CD8-positive, alpha-beta memory T cell (primary cell): ENCODE results near the gene SLC15A4. TPM values are rescaled to one million over a fixed set of nuclear protein-coding genes. Genes with fewer than 3 reads are reported as not detected.
A peak's percentile ranks its signal among the peaks of the same experiment; 100 is the strongest.
"Not testable (repeated sequence)": the region's sequence is repeated elsewhere in the genome, so short reads cannot be mapped to it uniquely, and the experiment has no call there.

ENCODE experiments used
- CTCF ChIA-PET: fragments of 350-600 bp; sonication (Branson Sonifier 250); formaldehyde crosslinking; loops from one replicate; lab custom pipeline; 2021; ENCODE audit warnings: antibody characterized with exemption; lab: Charles Lee
- POLR2A ChIA-PET: fragments of 350-600 bp; sonication (Branson Sonifier 250); formaldehyde crosslinking; loops from one replicate; lab custom pipeline; 2021; ENCODE audit warnings: antibody characterized with exemption; lab: Charles Lee
- DNase-seq, 5 donors: peaks; one replicate each; pipeline versions ENCODE4 v3.0.0 to v3.0.0-alpha.2; 2020 to 2022; ENCODE audit warnings: mixed read lengths in 1 of 5
- H3K27ac ChIP-seq: one replicate; pipeline ENCODE4 v1.7.0; 2013; ENCODE audit warnings: low read depth, mild to moderate bottlenecking, low read length, moderate library complexity
- H3K27me3 ChIP-seq: 2 replicates; pipeline ENCODE4 v1.7.0; 2013; ENCODE audit warnings: low read length, mild to moderate bottlenecking; ENCODE audit not compliant: insufficient read depth, poor library complexity, severe bottlenecking
- H3K36me3 ChIP-seq: 2 replicates; pipeline ENCODE4 v1.7.0; 2013; ENCODE audit warnings: mild to moderate bottlenecking, low read length, moderate library complexity; ENCODE audit not compliant: insufficient read depth
- H3K4me1 ChIP-seq: 2 replicates; pipeline ENCODE4 v1.7.0; 2013; ENCODE audit warnings: mild to moderate bottlenecking, low read length, moderate library complexity; ENCODE audit not compliant: insufficient read depth
- H3K4me3 ChIP-seq: 2 replicates; pipeline ENCODE4 v1.7.0; 2013; ENCODE audit warnings: mild to moderate bottlenecking, low read length
- H3K9me3 ChIP-seq: 2 replicates; pipeline ENCODE4 v1.7.0; 2013; ENCODE audit warnings: mild to moderate bottlenecking, low read length
- H3K27ac Mint-ChIP-seq, 8 donors: one replicate each; pipeline ENCODE4 v1.8.0; 2020 to 2021; ENCODE audit warnings: mixed read lengths in 8 of 8, mild to moderate bottlenecking in 6 of 8, inconsistent platforms in 3 of 8, moderate library complexity in 3 of 8
- H3K27me3 Mint-ChIP-seq, 2 donors: one replicate each; pipeline ENCODE4 v1.8.0; 2020 to 2021; ENCODE audit warnings: mixed read lengths in 2 of 2, mild to moderate bottlenecking in 1 of 2, moderate library complexity in 1 of 2
- H3K36me3 Mint-ChIP-seq, 3 donors: one replicate each; pipeline ENCODE4 v1.8.0; 2020 to 2021; ENCODE audit warnings: mixed read lengths in 3 of 3, inconsistent platforms in 1 of 3, mild to moderate bottlenecking in 1 of 3
- H3K4me1 Mint-ChIP-seq, 3 donors: one replicate each; pipeline ENCODE4 v1.8.0; 2020 to 2021; ENCODE audit warnings: mixed read lengths in 3 of 3, inconsistent platforms in 1 of 3, mild to moderate bottlenecking in 1 of 3
- H3K4me3 Mint-ChIP-seq, 7 donors: one replicate each; pipeline ENCODE4 v1.8.0; 2020 to 2021; ENCODE audit warnings: mixed read lengths in 7 of 7, mild to moderate bottlenecking in 6 of 7, moderate library complexity in 4 of 7, inconsistent platforms in 2 of 7
- H3K9me3 Mint-ChIP-seq, 5 donors: one replicate each; pipeline ENCODE4 v1.8.0; 2020 to 2022; ENCODE audit warnings: mixed read lengths in 5 of 5, mild to moderate bottlenecking in 3 of 5, moderate library complexity in 2 of 5, inconsistent platforms in 1 of 5
- polyA plus RNA-seq: library from polyadenylated mRNA; unstranded; fragments of 300-500 nt; fragmentation: Illumina TruSeq; gene quantifications from one replicate; pipeline ENCODE4 v1.2.3, GENCODE V29; 2021
- total RNA-seq, 2 experiments: library from RNA; stranded (reverse); gene quantifications; one replicate each; pipeline ENCODE4 v1.2.3, GENCODE V29; 2021

Gene SLC15A4
- total and polyA plus RNA-seq, 3 experiments from 2014 or later: 16.1 to 21.7 (median 21.0) TPM

GRCh38 chr12:128810182-128811127, 13.3 kb downstream of the SLC15A4 start:
- DNase-seq: peak in 3 of 5 donors; percentile 46 to 63 (median 51)
- Histone ChIP-seq H3K36me3 (peaks cover 31% of the 10 kb centered on the region), H3K4me1 (peaks cover 28% of the 10 kb centered on the region), H3K27me3 (no peaks in the 10 kb centered on the region), H3K4me3 (no peak overlapping the region), H3K9me3 (no peaks in the 10 kb centered on the region), H3K27ac (no peak overlapping the region)
- peak overlapping the region; percentile 53 to 98 (median 94) for H3K27ac Mint-ChIP-seq
- peak overlapping the region; percentile 43 to 85 (median 76) for H3K4me3 Mint-ChIP-seq
- ChIA-PET POLR2A (interaction anchor here (1.1 to 1.3 kb wide), 2 partner anchors 14 kb away, joined by 3 to 6 read pairs; partner anchors contain the start of gene SLC15A4), CTCF (interaction anchor here (1.1 to 1.5 kb wide), 2 partner anchors 13 to 15 kb away, joined by 3 to 5 read pairs; no protein-coding TSS in a partner anchor)
- no peaks in the 10 kb centered on the region for H3K27me3 Mint-ChIP-seq
- H3K36me3 Mint-ChIP-seq: peaks cover 3 to 71% (median 28%) of the 10 kb centered on the region in 3 donors
- no peaks in the 10 kb centered on the region for H3K9me3 Mint-ChIP-seq
- H3K4me1 Mint-ChIP-seq: peaks cover 46 to 61% (median 58%) of the 10 kb centered on the region in 3 donors

- Mint-ChIP-seq H3K36me3 (peaks cover 12 to 70% (median 23%) of the 10 kb centered on the region in 3 donors), H3K9me3 (no peaks in the 10 kb centered on the region), H3K4me3 (no peak overlapping the region), H3K27ac (peak overlapping the region in 4 of 8 donors; percentile 3 to 93 (median 65)), H3K4me1 (peaks cover 40 to 52% (median 43%) of the 10 kb centered on the region in 3 donors), H3K27me3 (no peaks in the 10 kb centered on the region)
- Histone ChIP-seq H3K27ac (no peak overlapping the region), H3K27me3 (no peaks in the 10 kb centered on the region), H3K36me3 (peaks cover 18% of the 10 kb centered on the region), H3K4me3 (no peak overlapping the region), H3K9me3 (no peaks in the 10 kb centered on the region), H3K4me1 (peaks cover 28% of the 10 kb centered on the region)
- ChIA-PET CTCF (no interaction called here), POLR2A (no interaction called here)
- no peak for DNase-seq
These were observed 15.1 kb downstream of the SLC15A4 start for GRCh38 chr12:128808651-128809050.

GRCh38 chr12:128807161-128807724, 16.5 kb downstream of the SLC15A4 start:
- POLR2A ChIA-PET: no interaction called here
- H3K27ac ChIP-seq: no peak overlapping the region
- Mint-ChIP-seq H3K4me1 (peaks cover 37 to 54% (median 43%) of the 10 kb centered on the region in 3 donors), H3K27ac (peak overlapping the region in 4 of 8 donors; percentile 38 to 70 (median 63)), H3K36me3 (peaks cover 24 to 71% (median 27%) of the 10 kb centered on the region in 3 donors), H3K9me3 (no peaks in the 10 kb centered on the region), H3K27me3 (no peaks in the 10 kb centered on the region), H3K4me3 (no peak overlapping the region)
- no peak overlapping the region for H3K4me3 ChIP-seq
- peaks cover 14% of the 10 kb centered on the region for H3K36me3 ChIP-seq
- peaks cover 18% of the 10 kb centered on the region for H3K4me1 ChIP-seq
- no peaks in the 10 kb centered on the region for H3K9me3 ChIP-seq
- H3K27me3 ChIP-seq: no peaks in the 10 kb centered on the region
- CTCF ChIA-PET: no interaction called here
- no peak for DNase-seq

GRCh38 chr12:128806573-128806972, 17.2 kb downstream of the SLC15A4 start:
- H3K4me3 ChIP-seq: no peak overlapping the region
- DNase-seq: no peak
- Mint-ChIP-seq H3K36me3 (peaks cover 22 to 73% (median 27%) of the 10 kb centered on the region in 3 donors), H3K4me3 (no peak overlapping the region), H3K27me3 (no peaks in the 10 kb centered on the region), H3K9me3 (no peaks in the 10 kb centered on the region), H3K4me1 (peaks cover 31 to 48% (median 42%) of the 10 kb centered on the region in 3 donors), H3K27ac (peak overlapping the region in 1 of 8 donors; percentile 62)
- no peaks in the 10 kb centered on the region for H3K9me3 ChIP-seq
- H3K36me3 ChIP-seq: peaks cover 14% of the 10 kb centered on the region
- peaks cover 11% of the 10 kb centered on the region for H3K4me1 ChIP-seq
- POLR2A ChIA-PET: no interaction called here
- CTCF ChIA-PET: no interaction called here
- H3K27ac ChIP-seq: no peak overlapping the region
- H3K27me3 ChIP-seq: no peaks in the 10 kb centered on the region

GRCh38 chr12:128805406-128805805, 18.4 kb downstream of the SLC15A4 start:
- not testable (repeated sequence) for H3K4me3 Mint-ChIP-seq

GRCh38 chr12:128804762-128805161, 19.0 kb downstream of the SLC15A4 start:
- Mint-ChIP-seq H3K4me1 (peaks cover 13 to 30% (median 25%) of the 10 kb centered on the region in 3 donors), H3K36me3 (peaks cover 22 to 88% (median 39%) of the 10 kb centered on the region in 3 donors), H3K27me3 (no peaks in the 10 kb centered on the region), H3K27ac (peak overlapping the region in 1 of 8 donors; percentile 62), H3K4me3 (no peak overlapping the region), H3K9me3 (no peaks in the 10 kb centered on the region)
- H3K4me3 ChIP-seq: no peak overlapping the region
- H3K9me3 ChIP-seq: no peaks in the 10 kb centered on the region
- ChIA-PET CTCF (no interaction called here), POLR2A (no interaction called here)
- no peaks in the 10 kb centered on the region for H3K4me1 ChIP-seq
- H3K27ac ChIP-seq: no peak overlapping the region
- H3K36me3 ChIP-seq: peaks cover 29% of the 10 kb centered on the region
- H3K27me3 ChIP-seq: no peaks in the 10 kb centered on the region
- no peak for DNase-seq

More at GRCh38 chr12:128805406-128805805, 18.4 kb downstream of the SLC15A4 start:
- Mint-ChIP-seq H3K4me1 (peaks cover 19 to 36% (median 32%) of the 10 kb centered on the region in 3 donors), H3K36me3 (peaks cover 22 to 84% (median 36%) of the 10 kb centered on the region in 3 donors)
- CTCF ChIA-PET, H3K27ac Mint-ChIP-seq, DNase-seq, H3K4me1 ChIP-seq, H3K9me3 ChIP-seq, POLR2A ChIA-PET, H3K9me3 Mint-ChIP-seq, H3K27me3 ChIP-seq, H3K27me3 Mint-ChIP-seq, H3K27ac ChIP-seq, H3K4me3 ChIP-seq: not testable (repeated sequence)
- H3K36me3 ChIP-seq: peaks cover 25% of the 10 kb centered on the region

GRCh38 chr12:128803788-128804187, 20.0 kb downstream of the SLC15A4 start:
- Histone ChIP-seq H3K36me3 (peaks cover 34% of the 10 kb centered on the region), H3K4me1 (no peaks in the 10 kb centered on the region), H3K27ac (no peak overlapping the region), H3K9me3 (no peaks in the 10 kb centered on the region), H3K27me3 (no peaks in the 10 kb centered on the region), H3K4me3 (no peak overlapping the region)
- POLR2A ChIA-PET: no interaction called here
- Mint-ChIP-seq H3K36me3 (peaks cover 22 to 88% (median 40%) of the 10 kb centered on the region in 3 donors), H3K4me3 (no peak overlapping the region), H3K27ac (peak overlapping the region in 4 of 8 donors; percentile 21 to 70 (median 38)), H3K9me3 (no peaks in the 10 kb centered on the region), H3K27me3 (no peaks in the 10 kb centered on the region), H3K4me1 (peaks cover 11 to 28% (median 23%) of the 10 kb centered on the region in 3 donors)
- no peak for DNase-seq
- CTCF ChIA-PET: no interaction called here
